Testis (tissue), 2 donors: Measurements from ENCODE around the gene ATG2A.

Experiments used
- POLR2A ChIP-seq: fragments of 450-650 bp; IDR thresholded peaks from one replicate; pipeline ENCODE4 v1.6.1; 2017; ENCODE audit warnings: antibody characterized with exemption, mild to moderate bottlenecking, moderate library complexity
- TF ChIP-seq, protein P1 (sequence below), 3 experiments: fragments of 450-650 bp in 2 of 3; fragments of 200-600 bp in 1 of 3; sonication (generic) in 1 of 3; IDR thresholded peaks; one replicate each; pipeline ENCODE4 v1.5.1; 2016 to 2019; ENCODE audit warnings: antibody characterized with exemption in 3 of 3, mild to moderate bottlenecking in 2 of 3, moderate library complexity in 1 of 3

- TF ChIP-seq, protein P1, sequence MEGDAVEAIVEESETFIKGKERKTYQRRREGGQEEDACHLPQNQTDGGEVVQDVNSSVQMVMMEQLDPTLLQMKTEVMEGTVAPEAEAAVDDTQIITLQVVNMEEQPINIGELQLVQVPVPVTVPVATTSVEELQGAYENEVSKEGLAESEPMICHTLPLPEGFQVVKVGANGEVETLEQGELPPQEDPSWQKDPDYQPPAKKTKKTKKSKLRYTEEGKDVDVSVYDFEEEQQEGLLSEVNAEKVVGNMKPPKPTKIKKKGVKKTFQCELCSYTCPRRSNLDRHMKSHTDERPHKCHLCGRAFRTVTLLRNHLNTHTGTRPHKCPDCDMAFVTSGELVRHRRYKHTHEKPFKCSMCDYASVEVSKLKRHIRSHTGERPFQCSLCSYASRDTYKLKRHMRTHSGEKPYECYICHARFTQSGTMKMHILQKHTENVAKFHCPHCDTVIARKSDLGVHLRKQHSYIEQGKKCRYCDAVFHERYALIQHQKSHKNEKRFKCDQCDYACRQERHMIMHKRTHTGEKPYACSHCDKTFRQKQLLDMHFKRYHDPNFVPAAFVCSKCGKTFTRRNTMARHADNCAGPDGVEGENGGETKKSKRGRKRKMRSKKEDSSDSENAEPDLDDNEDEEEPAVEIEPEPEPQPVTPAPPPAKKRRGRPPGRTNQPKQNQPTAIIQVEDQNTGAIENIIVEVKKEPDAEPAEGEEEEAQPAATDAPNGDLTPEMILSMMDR (IDR thresholded peaks at IDR 0.05): no peak
- TF ChIP-seq POLR2A: no peak
These were observed 30.3 kb upstream of the ATG2A start for GRCh38 chr11:64947208-64947814.
